Gastrocnemius medialis (tissue), 4 donors: ENCODE results near the gene MTERF4. TPM values are rescaled to one million over a fixed set of nuclear protein-coding genes. Genes with fewer than 3 reads are reported as not detected.

Source experiments
- ATAC-seq, 2 donors: fragments of 150-250 bp; one replicate each; pipeline ENCODE4 v1.9.1; 2016
- DNase-seq, 2 donors: peaks; one replicate each; pipeline ENCODE4 v3.0.0-alpha.2; 2019
- H3K27ac ChIP-seq, 4 donors: fragments of 200-600 bp; sonication (generic); 1 replicate in 1 of 4; 2 replicates in 3 of 4; pipeline ENCODE4 v1.5.1; 2016 to 2018; ENCODE audit warnings: mild to moderate bottlenecking in 2 of 4, moderate library complexity in 1 of 4
- H3K27me3 ChIP-seq, 3 donors: fragments of 200-600 bp; sonication (generic) in 2 of 3; 1 replicate in 1 of 3; 2 replicates in 2 of 3; pipeline versions ENCODE4 v1.5.1 to v1.6.0; 2016 to 2019; ENCODE audit warnings: mild to moderate bottlenecking in 1 of 3, moderate library complexity in 1 of 3
- H3K36me3 ChIP-seq, 2 donors: fragments of 200-600 bp; sonication (generic) in 1 of 2; one replicate each; pipeline ENCODE4 v1.5.1; 2017 to 2018
- H3K4me1 ChIP-seq, 2 donors: fragments of 200-600 bp; sonication (generic) in 1 of 2; one replicate each; pipeline ENCODE4 v1.5.1; 2016 to 2017; ENCODE audit warnings: mild to moderate bottlenecking in 2 of 2
- H3K4me3 ChIP-seq, 4 donors: fragments of 200-600 bp; sonication (generic) in 3 of 4; 1 replicate in 1 of 4; 2 replicates in 3 of 4; pipeline ENCODE4 v1.5.1; 2016 to 2019; ENCODE audit warnings: mild to moderate bottlenecking in 2 of 4
- H3K9me3 ChIP-seq, 3 donors: fragments of 200-600 bp; sonication (generic) in 2 of 3; 1 replicate in 1 of 3; 2 replicates in 2 of 3; pipeline ENCODE4 v1.5.1; 2016 to 2019
- POLR2A ChIP-seq, 2 donors: fragments of 450-650 bp; IDR thresholded peaks; one replicate each; pipeline ENCODE4 v1.6.1; 2017; ENCODE audit warnings: antibody characterized with exemption in 2 of 2, mild to moderate bottlenecking in 2 of 2, moderate library complexity in 2 of 2
- in situ Hi-C, 4 donors: fragments of 200-750 bp; cut with MboI; loops; one replicate each; pipeline versions ENCODE4 v1.15.0 to v1.8.0; 2017; ENCODE audit warnings: low sequenced_read_pairs in 4 of 4
- intact Hi-C: fragments of 100-400 bp; cut with DNase I; formaldehyde crosslinking; loops from one replicate; pipeline ENCODE4 v1.15.1; 2023; ENCODE audit warnings: low total_unique reads
- total RNA-seq, 4 donors: library from RNA; depleted of rRNA; stranded (reverse); fragments of >200 nt; gene quantifications; one replicate each; pipeline versions ENCODE4 v1.1.0 to v1.2.3, GENCODE V29; 2016
- TF ChIP-seq, protein P1 (sequence below), 5 experiments: fragments of 450-650 bp in 3 of 5; fragments of 200-600 bp in 2 of 5; sonication (generic) in 2 of 5; IDR thresholded peaks in 4 of 5; conservative IDR thresholded peaks in 1 of 5; 1 replicate in 4 of 5; 2 replicates in 1 of 5; pipeline ENCODE4 v1.5.1; 2016 to 2019; ENCODE audit warnings: antibody characterized with exemption in 5 of 5, mild to moderate bottlenecking in 3 of 5, moderate library complexity in 3 of 5

The MTERF4 gene
- total RNA-seq, 4 donors from 2014 or later = 21.8 to 49.3 (median 37.0) TPM

- TF ChIP-seq POLR2A (IDR thresholded peaks at IDR 0.05) = no peak
- TF ChIP-seq, protein P1, sequence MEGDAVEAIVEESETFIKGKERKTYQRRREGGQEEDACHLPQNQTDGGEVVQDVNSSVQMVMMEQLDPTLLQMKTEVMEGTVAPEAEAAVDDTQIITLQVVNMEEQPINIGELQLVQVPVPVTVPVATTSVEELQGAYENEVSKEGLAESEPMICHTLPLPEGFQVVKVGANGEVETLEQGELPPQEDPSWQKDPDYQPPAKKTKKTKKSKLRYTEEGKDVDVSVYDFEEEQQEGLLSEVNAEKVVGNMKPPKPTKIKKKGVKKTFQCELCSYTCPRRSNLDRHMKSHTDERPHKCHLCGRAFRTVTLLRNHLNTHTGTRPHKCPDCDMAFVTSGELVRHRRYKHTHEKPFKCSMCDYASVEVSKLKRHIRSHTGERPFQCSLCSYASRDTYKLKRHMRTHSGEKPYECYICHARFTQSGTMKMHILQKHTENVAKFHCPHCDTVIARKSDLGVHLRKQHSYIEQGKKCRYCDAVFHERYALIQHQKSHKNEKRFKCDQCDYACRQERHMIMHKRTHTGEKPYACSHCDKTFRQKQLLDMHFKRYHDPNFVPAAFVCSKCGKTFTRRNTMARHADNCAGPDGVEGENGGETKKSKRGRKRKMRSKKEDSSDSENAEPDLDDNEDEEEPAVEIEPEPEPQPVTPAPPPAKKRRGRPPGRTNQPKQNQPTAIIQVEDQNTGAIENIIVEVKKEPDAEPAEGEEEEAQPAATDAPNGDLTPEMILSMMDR (IDR thresholded peaks at IDR 0.05 in 4 of 5, conservative IDR thresholded peaks at IDR 0.05 in 1 of 5) = no peak
- DNase-seq = no peak
- ATAC-seq = no peak
Observed at GRCh38 chr2:241142593-241142992, 40.5 kb upstream of the MTERF4 start.

DNA sequence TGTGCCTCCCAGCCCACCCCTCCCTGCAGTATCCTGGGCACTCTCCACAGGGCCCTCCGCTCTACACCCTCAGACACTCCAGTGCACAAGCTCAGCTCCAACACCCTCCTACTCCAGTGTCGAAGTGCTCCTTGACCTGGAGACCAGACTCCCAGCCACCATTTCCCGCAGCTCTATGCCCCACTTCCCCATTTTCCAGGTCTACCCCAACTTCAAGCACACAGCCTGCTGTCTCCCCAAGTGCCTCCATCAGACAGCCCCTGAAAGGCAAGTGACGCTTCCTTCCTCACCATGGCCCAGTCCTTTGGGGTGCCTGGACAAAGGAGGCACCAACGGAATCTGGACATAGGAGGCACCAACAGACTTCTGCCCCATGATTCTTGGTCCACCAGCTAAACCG is 40.0 kb upstream of the MTERF4 start:
- in situ Hi-C loops = no loop called here
- ATAC-seq = no peak
- no peak for DNase-seq

More at GRCh38 chr2:241142593-241142992, 40.5 kb upstream of the MTERF4 start:
- Histone ChIP-seq H3K4me1 (no peaks in the 10 kb centered on the region), H3K9me3 (no peaks in the 10 kb centered on the region), H3K36me3 (no peaks in the 10 kb centered on the region), H3K27ac (no peak overlapping the region), H3K4me3 (no peak overlapping the region), H3K27me3 (no peaks in the 10 kb centered on the region)
- in situ Hi-C loops = no loop called here
- intact Hi-C loops = no loop called here

DNA sequence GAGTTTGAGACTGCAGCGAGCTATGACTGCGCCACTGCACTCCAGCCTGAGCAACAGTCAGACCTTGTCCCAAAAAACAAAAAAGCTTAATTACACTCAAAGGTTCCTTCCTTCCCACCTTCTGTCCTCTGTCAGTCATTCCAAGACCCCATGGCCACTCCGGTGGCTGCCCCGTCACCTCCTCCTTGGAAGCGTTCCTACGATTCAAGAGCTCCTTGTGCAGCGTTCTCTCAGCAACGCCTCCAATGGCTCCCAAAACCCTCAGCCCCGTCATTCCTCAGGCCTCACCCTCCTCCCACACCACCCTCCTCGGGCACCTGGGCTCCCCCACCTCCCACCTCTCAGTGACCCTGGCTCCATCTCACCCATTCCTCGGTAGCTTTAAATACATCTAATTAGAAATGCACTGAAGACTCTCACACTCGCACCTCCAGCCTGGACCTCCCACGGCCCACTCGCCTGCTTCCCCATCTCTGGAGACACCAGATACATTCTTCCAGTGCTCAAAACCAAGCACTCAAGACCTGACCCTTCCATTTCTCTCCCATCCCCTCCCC is 39.2 kb upstream of the MTERF4 start:
- H3K4me3 ChIP-seq = no peak overlapping the region
- in situ Hi-C loops (no loop called here), intact Hi-C loops (no loop called here)
- no peaks in the 10 kb centered on the region for H3K4me1 ChIP-seq
- H3K36me3 ChIP-seq = no peaks in the 10 kb centered on the region
- no peak overlapping the region for H3K27ac ChIP-seq
- H3K27me3 ChIP-seq = no peaks in the 10 kb centered on the region
- DNase-seq (no peak), ATAC-seq (no peak)
- no peaks in the 10 kb centered on the region for H3K9me3 ChIP-seq
- TF ChIP-seq, protein P1 (IDR thresholded peaks at IDR 0.05 in 4 of 5, conservative IDR thresholded peaks at IDR 0.05 in 1 of 5) = no peak
- no peak for TF ChIP-seq POLR2A (IDR thresholded peaks at IDR 0.05)

More for the DNA sequence above, 40.0 kb upstream of the MTERF4 start:
- TF ChIP-seq POLR2A (IDR thresholded peaks at IDR 0.05) = no peak
- TF ChIP-seq, protein P1 (IDR thresholded peaks at IDR 0.05 in 4 of 5, conservative IDR thresholded peaks at IDR 0.05 in 1 of 5) = no peak
- no peak overlapping the region for H3K27ac ChIP-seq
- no peaks in the 10 kb centered on the region for H3K9me3 ChIP-seq
- H3K4me3 ChIP-seq = no peak overlapping the region
- H3K36me3 ChIP-seq = no peaks in the 10 kb centered on the region
- no peaks in the 10 kb centered on the region for H3K27me3 ChIP-seq
- intact Hi-C loops = no loop called here
- no peaks in the 10 kb centered on the region for H3K4me1 ChIP-seq

DNA sequence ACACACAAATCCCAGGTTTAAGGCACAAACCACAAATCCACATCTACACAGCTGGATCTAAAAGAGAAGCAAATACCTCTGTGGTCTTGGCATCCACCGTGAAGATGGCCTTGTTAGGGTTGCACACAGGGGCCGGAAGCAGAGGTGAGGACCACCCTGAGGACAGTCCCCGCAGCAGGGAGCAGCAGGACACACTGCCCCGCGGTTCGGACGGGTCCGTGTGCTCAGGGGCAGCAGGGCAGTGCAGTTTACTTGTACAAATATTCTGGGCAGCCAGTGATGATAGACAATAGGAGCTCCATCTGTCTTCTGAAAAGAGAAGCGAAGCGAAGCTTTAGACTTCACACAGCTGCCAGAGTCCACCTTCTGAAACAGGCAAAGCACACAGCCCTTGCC is 38.4 kb upstream of the MTERF4 start:
- in situ Hi-C loops = no loop called here
- intact Hi-C loops = no loop called here

More for the DNA sequence above, 38.4 kb upstream of the MTERF4 start:
- DNase-seq (no peak), ATAC-seq (no peak)
- no peaks in the 10 kb centered on the region for H3K36me3 ChIP-seq
- no peaks in the 10 kb centered on the region for H3K27me3 ChIP-seq
- no peaks in the 10 kb centered on the region for H3K9me3 ChIP-seq
- H3K4me1 ChIP-seq = no peaks in the 10 kb centered on the region
- TF ChIP-seq, protein P1 (IDR thresholded peaks at IDR 0.05 in 4 of 5, conservative IDR thresholded peaks at IDR 0.05 in 1 of 5) = no peak
- no peak for TF ChIP-seq POLR2A (IDR thresholded peaks at IDR 0.05)
- no peak overlapping the region for H3K27ac ChIP-seq
- no peak overlapping the region for H3K4me3 ChIP-seq
